ENCODE results near the gene PEAK1.
"Not testable (repeated sequence)": the region's sequence is repeated elsewhere in the genome, so short reads cannot be mapped to it uniquely, and the experiment has no call there.

Gene PEAK1

DNA sequence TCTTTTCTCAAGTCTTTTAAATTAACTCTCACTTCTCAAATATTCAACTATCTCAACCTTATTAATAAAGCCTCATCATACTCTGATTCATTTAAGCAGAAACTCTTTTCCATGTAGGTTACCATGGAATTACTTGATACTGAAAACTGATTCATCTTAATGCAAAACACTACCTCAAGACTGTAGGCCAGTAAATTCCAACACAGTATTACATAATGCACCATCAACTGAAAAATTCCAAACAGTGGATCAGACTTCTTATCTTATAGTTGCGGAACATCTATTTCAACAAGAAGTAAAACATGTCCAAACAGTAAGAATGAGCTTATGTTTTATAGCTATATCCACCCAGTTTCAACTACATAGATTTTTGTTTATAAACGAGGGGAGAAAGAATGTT lies 124.5 kb downstream of the PEAK1 start:
- peak; percentile 13 for DNase-seq (ENCODE audit: low read depth)

DNA sequence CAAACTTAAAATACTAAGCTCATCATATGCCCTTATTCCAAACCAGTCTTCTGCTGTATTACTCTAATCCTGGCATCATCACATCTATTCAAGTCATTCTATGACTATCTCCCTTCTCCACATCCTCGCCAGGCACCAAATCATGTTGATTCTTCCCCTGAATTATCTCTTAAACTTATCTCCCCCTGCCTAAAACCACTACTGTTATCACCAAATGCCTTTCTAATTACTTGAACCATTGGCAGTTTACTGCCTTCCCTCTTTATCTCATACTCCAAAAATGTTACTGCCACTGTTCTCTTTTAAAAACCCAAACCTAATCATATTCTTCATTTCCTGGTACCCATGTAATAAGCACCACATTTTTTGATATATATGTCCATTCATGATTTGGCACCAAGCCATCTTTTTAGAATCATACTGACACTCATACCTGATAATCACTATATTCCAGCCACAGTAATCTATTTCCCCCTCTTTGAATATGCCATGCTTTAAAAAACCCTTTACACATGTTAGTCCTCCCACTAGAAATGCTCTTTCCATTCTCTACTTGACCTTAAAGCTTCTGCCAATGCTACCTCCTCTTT lies 126.8 kb downstream of the PEAK1 start:
- DNase-seq (ENCODE audit: low read depth): no peak

- no peak for DNase-seq (ENCODE audit: low read depth)
These were observed 128.8 kb downstream of the PEAK1 start for GRCh38 chr15:77291107-77291506.

- no peak for DNase-seq (ENCODE audit: low read depth)
These were observed 132.5 kb downstream of the PEAK1 start for GRCh38 chr15:77287385-77287784.

GRCh38 chr15:77285057-77285997 lies 134.6 kb downstream of the PEAK1 start:
- no peak for DNase-seq (ENCODE audit: low read depth)

- peak; percentile 55 for DNase-seq (ENCODE audit: low read depth)
These were observed 137.6 kb downstream of the PEAK1 start for GRCh38 chr15:77282333-77282732.

- no peak for DNase-seq (ENCODE audit: low read depth)
These were observed 143.0 kb downstream of the PEAK1 start for GRCh38 chr15:77276943-77277342.

DNA sequence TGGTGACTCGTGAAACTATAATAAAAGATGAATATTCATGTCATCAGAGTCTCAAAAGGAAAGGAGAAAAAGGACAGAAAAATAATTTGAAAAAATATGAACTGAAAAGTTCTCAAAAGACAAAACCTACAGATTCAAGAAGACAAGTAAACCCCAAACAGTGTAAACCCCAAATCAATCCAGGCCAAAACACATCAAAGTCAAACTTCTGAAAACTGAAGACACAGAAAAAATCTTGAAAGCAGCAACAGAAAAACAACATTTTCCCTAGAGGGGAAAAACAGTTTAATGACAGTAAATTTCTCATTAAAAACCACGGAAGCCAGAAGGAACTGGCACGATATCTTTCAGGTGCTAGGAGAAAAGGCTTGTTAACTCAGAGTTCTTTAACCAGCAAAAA lies 143.8 kb downstream of the PEAK1 start:
- no peak for DNase-seq (ENCODE audit: low read depth)

- DNase-seq (ENCODE audit: low read depth): not testable (repeated sequence)
These were observed 146.8 kb downstream of the PEAK1 start for GRCh38 chr15:77273136-77273535.

- peak; percentile 72 for DNase-seq (ENCODE audit: low read depth)
These were observed 153.1 kb downstream of the PEAK1 start for GRCh38 chr15:77266708-77267386.

DNA sequence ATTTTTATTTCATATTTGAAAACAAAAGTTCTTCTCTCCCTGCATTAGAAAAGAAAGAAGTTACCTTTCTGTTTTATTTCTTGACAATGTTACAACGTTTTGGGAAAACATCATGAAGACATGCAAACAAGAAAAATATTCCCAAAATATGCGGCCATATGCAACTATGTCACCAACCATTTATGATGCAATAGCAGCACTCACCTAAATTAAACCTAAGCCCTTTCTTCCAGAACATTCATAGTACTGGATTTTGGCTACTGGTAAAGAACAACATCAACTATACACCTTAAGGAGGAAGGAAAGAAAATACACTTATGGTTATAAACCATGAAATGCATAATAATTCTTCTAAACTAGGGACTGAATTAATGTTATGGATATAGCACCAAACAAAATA lies 164.5 kb downstream of the PEAK1 start:
- no peak for DNase-seq (ENCODE audit: low read depth)

DNA sequence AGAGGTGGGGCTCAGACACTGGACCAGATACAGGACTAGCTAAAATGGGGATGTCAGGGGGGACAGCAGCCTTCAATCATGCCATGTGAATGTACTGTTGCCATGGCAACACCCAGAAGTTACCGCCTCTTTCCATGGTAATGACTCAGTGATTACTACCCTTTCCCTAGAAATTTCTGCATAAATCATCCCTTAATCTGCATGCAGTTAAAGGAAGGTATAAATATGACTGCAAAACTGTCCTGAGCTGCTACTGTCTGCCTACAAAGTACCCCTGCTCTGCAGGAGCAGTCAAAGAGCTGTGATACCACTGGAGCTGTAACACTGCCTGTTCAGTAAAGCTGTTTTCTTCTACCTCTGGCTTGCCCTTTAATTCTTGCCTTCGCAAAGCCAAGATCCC lies 168.2 kb downstream of the PEAK1 start:
- peak; percentile 61 for DNase-seq (ENCODE audit: low read depth)

GRCh38 chr15:77247116-77247515 lies 172.8 kb downstream of the PEAK1 start:
- no peak for DNase-seq (ENCODE audit: low read depth)

GRCh38 chr15:77243716-77244401 lies 176.0 kb downstream of the PEAK1 start:
- no peak for DNase-seq (ENCODE audit: low read depth)

GRCh38 chr15:77243135-77243534 lies 176.8 kb downstream of the PEAK1 start:
- no peak for DNase-seq (ENCODE audit: low read depth)

DNA sequence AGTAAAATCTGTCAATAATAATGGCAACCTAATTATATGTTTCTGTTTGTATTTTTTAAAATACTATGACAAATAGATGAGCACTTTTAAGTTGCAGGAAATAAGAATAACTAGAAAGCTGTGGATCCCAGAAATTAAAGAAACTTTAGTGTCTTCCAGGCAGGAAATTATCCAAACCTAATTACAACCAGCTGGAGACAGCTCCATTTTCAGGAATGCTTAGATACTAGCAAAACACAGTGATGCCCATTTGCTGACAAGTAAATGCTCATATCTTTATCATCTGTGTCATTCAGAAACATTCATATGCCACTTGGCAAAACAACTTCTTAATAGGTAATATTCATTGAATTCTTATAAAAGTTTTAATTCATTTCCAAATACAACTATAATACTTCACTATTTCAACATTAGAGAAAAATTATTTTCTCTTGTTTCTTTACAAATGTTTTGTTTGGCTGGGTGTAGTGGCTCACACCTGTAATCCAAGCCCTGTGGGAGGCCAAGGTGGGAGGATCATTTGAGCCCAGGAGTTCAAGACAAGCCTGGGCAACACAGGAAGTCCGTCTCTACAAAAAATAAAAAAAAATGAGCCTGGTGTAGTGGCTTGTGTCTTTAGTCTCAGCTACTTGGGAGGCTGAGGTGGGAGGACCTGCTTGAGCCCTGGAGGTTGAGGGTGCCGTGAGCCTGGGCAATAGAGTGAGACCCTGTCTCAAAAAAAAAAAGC lies 179.9 kb downstream of the PEAK1 start:
- DNase-seq (ENCODE audit: low read depth): no peak

- no peak for DNase-seq (ENCODE audit: low read depth)
These were observed 184.3 kb downstream of the PEAK1 start for GRCh38 chr15:77235566-77235965.

DNA sequence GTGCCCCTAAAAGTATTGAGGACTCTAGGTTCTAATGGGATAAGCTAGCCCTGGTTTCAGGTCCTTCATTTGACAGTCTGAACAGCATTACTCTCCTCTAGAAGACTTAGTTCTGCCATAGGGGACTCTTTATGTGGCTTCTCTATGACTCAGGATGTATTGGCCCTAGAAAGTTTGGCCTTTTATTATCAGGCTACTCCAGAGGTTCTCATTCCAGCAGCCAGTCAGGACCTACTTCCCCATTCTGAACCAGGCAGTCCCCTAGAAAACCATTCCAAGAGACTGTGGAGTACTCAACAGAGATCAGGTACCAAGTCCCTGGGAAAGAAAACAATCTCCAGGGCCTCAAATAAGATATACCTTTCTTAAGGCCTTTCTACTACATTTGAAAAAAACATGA lies 191.1 kb downstream of the PEAK1 start:
- DNase-seq (ENCODE audit: low read depth): no peak

GRCh38 chr15:77226652-77227051 lies 193.3 kb downstream of the PEAK1 start:
- no peak for DNase-seq (ENCODE audit: low read depth)

DNA sequence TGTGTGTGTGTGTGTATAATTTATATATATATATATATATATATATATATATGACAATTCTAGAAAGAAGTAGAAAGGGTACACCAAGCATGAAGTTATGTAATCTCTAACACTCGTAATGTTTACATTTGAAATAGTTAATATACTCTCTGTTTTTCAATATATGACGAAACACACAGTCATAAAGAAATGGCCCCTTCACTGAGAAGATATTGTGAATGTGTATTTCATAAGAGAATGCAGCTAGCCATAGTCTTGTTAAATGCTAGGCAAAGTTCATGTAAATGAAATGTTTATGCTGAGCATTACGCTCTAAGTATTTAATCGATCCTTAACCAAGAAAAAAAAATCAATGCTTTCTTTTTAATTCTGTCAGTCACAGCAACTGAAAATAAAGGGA lies 194.3 kb downstream of the PEAK1 start:
- no peak for DNase-seq (ENCODE audit: low read depth)

GRCh38 chr15:77225088-77225487 lies 194.8 kb downstream of the PEAK1 start:
- no peak for DNase-seq (ENCODE audit: low read depth)

DNA sequence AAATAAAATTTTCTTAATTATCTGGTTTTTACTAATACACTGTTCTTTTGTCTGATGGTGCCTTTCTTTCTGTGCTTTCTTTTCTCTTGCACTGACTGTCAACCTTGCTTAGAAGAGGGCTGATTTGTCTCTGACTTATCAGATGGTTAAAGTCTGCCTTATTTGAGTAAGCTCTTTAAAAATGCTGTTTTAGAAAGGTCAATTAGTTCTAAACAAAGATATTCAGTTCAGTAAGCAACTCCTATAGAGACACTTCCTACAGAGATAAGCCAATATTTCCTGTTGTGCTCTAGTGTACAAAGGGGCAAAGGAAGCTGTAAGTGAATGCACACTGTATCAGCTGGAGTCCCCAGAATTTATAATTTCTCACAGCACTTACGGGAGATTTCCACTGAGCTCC lies 195.6 kb downstream of the PEAK1 start:
- no peak for DNase-seq (ENCODE audit: low read depth)

Data from ELR (cell line).